Fibroblast of lung (primary cell): ENCODE measurements around the gene NFATC2. TPM values are rescaled to one million over a fixed set of nuclear protein-coding genes. Genes with fewer than 3 reads are reported as not detected.

ENCODE experiments used
- DNase-seq, 2 donors: peaks; one replicate each; pipeline versions ENCODE4 v3.0.0 to v3.0.0-alpha.2; 2010; ENCODE audit warnings: low read depth in 2 of 2
- H2AFZ ChIP-seq: 2 replicates; pipeline ENCODE4 v1.5.1; 2012; ENCODE audit warnings: low read length, control low read depth, inconsistent platforms
- H3K27ac ChIP-seq: 2 replicates; pipeline ENCODE4 v1.5.1; 2011; ENCODE audit warnings: low read length, control low read depth; ENCODE audit not compliant: insufficient read depth
- H3K27me3 ChIP-seq: 2 replicates; pipeline ENCODE4 v1.5.1; 2011; ENCODE audit warnings: mild to moderate bottlenecking, low read length; ENCODE audit not compliant: control insufficient read depth, insufficient read depth
- H3K36me3 ChIP-seq: 2 replicates; pipeline ENCODE4 v1.5.1; 2011; ENCODE audit warnings: low read length; ENCODE audit not compliant: control insufficient read depth, insufficient read depth
- H3K4me1 ChIP-seq: 2 replicates; pipeline ENCODE4 v1.5.1; 2011; ENCODE audit warnings: low read length; ENCODE audit not compliant: control insufficient read depth, insufficient read depth; ENCODE audit errors: extremely low read depth
- H3K4me2 ChIP-seq: 2 replicates; pipeline ENCODE4 v1.5.1; 2011; ENCODE audit warnings: low read length, control low read depth; ENCODE audit not compliant: insufficient read depth; ENCODE audit errors: extremely low read depth
- H3K4me3 ChIP-seq, 4 experiments: fragments of 200-600 bp in 1 of 4; sonication (generic) in 1 of 4; replicated peaks in 1 of 4; 2 replicates each; pipeline ENCODE4 v1.5.1; 2011 to 2016; ENCODE audit warnings: low read length in 4 of 4, low read depth in 3 of 4, mild to moderate bottlenecking in 3 of 4, control low read depth in 2 of 4, inconsistent platforms in 1 of 4, mixed read lengths in 1 of 4; ENCODE audit not compliant: insufficient read depth in 1 of 4; ENCODE audit errors: control extremely low read depth in 1 of 4
- H3K79me2 ChIP-seq: 2 replicates; pipeline ENCODE4 v1.5.1; 2012; ENCODE audit warnings: mild to moderate bottlenecking, low read length, inconsistent platforms; ENCODE audit not compliant: control insufficient read depth, insufficient read depth
- H3K9ac ChIP-seq: 2 replicates; pipeline ENCODE4 v1.5.1; 2011; ENCODE audit warnings: mild to moderate bottlenecking, low read length, control low read depth; ENCODE audit not compliant: insufficient read depth
- H3K9me3 ChIP-seq: 2 replicates; pipeline ENCODE4 v1.5.1; 2012; ENCODE audit warnings: low read depth, low read length; ENCODE audit not compliant: control insufficient read depth, insufficient read depth
- H4K20me1 ChIP-seq: 2 replicates; pipeline ENCODE4 v1.5.1; 2011; ENCODE audit warnings: low read length; ENCODE audit not compliant: control insufficient read depth, insufficient read depth; ENCODE audit errors: extremely low read depth
- EZH2 ChIP-seq: IDR thresholded peaks from 2 replicates; pipeline ENCODE4 v1.5.1; 2012; ENCODE audit warnings: low read length, control low read depth, mild to moderate bottlenecking; ENCODE audit errors: missing control alignments
- polyA plus RNA-seq, 2 donors: library from polyadenylated mRNA; depleted of rRNA in 1 of 2; stranded (reverse) in 1 of 2; unstranded in 1 of 2; fragments of >200 nt; gene quantifications; 2 replicates each; pipeline ENCODE4 v1.2.1, GENCODE V29; 2011 to 2012; ENCODE audit warnings: missing spikeins in 1 of 2
- total RNA-seq: library from RNA; depleted of rRNA; stranded (reverse); fragments of >200 nt; gene quantifications from 2 replicates; pipeline ENCODE4 v1.2.1, GENCODE V29; 2014
- TF ChIP-seq, protein P1 (sequence below), 2 donors: IDR thresholded peaks in 1 of 2; conservative IDR thresholded peaks in 1 of 2; 1 replicate in 1 of 2; 2 replicates in 1 of 2; pipeline ENCODE4 v1.5.1; 2011 to 2012; ENCODE audit warnings: low read length in 2 of 2, control low read depth in 1 of 2, inconsistent platforms in 1 of 2, low read depth in 1 of 2, mild to moderate bottlenecking in 1 of 2

The NFATC2 gene
- total and polyA plus RNA-seq, 2 donors (not counting 1 experiment from before 2014, with no cell fraction given): 0.50 to 1.2 TPM

DNA sequence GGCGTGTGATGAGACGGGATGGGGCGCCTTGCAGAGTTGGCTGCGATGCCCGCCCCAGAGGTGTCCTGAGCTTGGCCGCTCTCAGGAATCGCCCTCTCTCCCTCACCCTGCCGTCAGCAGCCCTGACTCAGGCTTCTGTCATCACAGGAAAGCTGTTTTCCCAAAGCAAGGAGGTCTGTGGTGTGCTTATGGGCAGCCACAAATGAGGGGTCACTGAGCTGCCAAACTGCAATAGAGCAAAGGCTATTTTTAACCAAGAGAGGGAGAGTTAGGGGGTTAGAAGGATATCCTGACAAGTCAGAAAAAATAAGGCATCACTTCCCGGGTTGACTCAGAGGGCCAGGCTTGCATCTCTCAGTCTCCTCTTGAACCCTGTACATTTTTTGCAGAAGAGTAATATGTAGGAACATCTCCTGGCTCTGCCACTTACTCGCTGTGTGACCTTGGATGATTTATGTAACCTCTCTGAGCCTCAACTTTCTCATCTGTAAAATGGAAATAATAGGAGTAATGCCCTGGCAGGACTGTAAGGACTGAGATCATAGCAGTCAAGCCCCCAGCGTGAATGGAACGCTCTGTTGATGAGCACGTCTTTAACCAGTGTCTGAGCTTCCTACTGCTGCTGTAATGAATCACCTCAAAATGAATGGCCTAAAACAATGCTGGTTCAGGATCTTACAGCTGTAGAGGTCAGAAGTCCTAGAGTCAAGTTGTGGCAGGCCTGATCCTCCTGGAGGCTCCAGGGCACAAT, 181.9 kb downstream of the NFATC2 start:
- TF ChIP-seq, protein P1, sequence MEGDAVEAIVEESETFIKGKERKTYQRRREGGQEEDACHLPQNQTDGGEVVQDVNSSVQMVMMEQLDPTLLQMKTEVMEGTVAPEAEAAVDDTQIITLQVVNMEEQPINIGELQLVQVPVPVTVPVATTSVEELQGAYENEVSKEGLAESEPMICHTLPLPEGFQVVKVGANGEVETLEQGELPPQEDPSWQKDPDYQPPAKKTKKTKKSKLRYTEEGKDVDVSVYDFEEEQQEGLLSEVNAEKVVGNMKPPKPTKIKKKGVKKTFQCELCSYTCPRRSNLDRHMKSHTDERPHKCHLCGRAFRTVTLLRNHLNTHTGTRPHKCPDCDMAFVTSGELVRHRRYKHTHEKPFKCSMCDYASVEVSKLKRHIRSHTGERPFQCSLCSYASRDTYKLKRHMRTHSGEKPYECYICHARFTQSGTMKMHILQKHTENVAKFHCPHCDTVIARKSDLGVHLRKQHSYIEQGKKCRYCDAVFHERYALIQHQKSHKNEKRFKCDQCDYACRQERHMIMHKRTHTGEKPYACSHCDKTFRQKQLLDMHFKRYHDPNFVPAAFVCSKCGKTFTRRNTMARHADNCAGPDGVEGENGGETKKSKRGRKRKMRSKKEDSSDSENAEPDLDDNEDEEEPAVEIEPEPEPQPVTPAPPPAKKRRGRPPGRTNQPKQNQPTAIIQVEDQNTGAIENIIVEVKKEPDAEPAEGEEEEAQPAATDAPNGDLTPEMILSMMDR (conservative IDR thresholded peaks at IDR 0.05 in 1 of 2, IDR thresholded peaks at IDR 0.05 in 1 of 2; ENCODE audit: low read depth in 1 of 2, low read length in 2 of 2): no peak
- TF ChIP-seq EZH2: no peak
- Histone ChIP-seq H3K9ac (no peak overlapping the region), H3K9me3 (no peaks in the 10 kb centered on the region), H3K27me3 (no peaks in the 10 kb centered on the region), H4K20me1 (no peaks in the 10 kb centered on the region), H3K79me2 (no peaks in the 10 kb centered on the region), H3K4me3 (no peak overlapping the region), H3K4me2 (peak overlapping the region; percentile 54), H3K36me3 (no peaks in the 10 kb centered on the region), H3K27ac (peak overlapping the region; percentile 75), H3K4me1 (peaks cover 9% of the 10 kb centered on the region), H2AFZ (no peak overlapping the region)
- DNase-seq: peak; percentile 98 to 100

GRCh38 chr20:51359947-51360346, 182.6 kb downstream of the NFATC2 start:
- peak overlapping the region; percentile 53 for H3K9ac ChIP-seq
- no peak for TF ChIP-seq EZH2
- TF ChIP-seq, protein P1 (conservative IDR thresholded peaks at IDR 0.05 in 1 of 2, IDR thresholded peaks at IDR 0.05 in 1 of 2; ENCODE audit: low read depth in 1 of 2, low read length in 2 of 2): no peak
- peak overlapping the region; percentile 54 for H3K4me2 ChIP-seq

DNA sequence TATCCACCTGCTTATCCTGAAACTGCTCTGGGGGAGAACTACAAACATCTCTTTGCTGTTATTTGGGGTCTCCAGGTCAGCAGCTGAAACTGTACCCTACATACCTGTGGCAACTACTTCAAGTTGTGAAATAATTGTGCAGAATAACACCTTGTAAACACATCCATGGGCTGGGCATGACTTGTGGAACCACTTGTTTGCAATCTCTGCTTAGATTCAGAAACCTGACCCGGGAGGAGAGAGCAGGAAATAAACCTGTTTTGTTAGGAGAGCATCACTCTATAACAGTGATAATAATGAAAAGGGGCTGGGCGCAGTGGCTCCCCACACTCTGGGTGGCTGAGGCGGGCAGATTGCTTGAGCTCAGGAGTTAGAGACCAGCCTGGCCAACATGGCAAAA, 183.1 kb downstream of the NFATC2 start:
- Histone ChIP-seq H3K4me2 (no peak overlapping the region), H3K27ac (no peak overlapping the region), H3K36me3 (no peaks in the 10 kb centered on the region), H2AFZ (no peak overlapping the region), H4K20me1 (no peaks in the 10 kb centered on the region), H3K4me3 (no peak overlapping the region), H3K4me1 (peaks cover 9% of the 10 kb centered on the region), H3K79me2 (no peaks in the 10 kb centered on the region), H3K9me3 (no peaks in the 10 kb centered on the region), H3K9ac (no peak overlapping the region), H3K27me3 (no peaks in the 10 kb centered on the region)
- TF ChIP-seq EZH2: no peak
- TF ChIP-seq, protein P1 (conservative IDR thresholded peaks at IDR 0.05 in 1 of 2, IDR thresholded peaks at IDR 0.05 in 1 of 2; ENCODE audit: low read depth in 1 of 2, low read length in 2 of 2): no peak
- DNase-seq: no peak

More at GRCh38 chr20:51359947-51360346, 182.6 kb downstream of the NFATC2 start:
- DNase-seq: peak in 1 of 2 donors; percentile 34
- Histone ChIP-seq H2AFZ (no peak overlapping the region), H4K20me1 (no peaks in the 10 kb centered on the region), H3K9me3 (no peaks in the 10 kb centered on the region), H3K27ac (peak overlapping the region; percentile 75), H3K4me3 (no peak overlapping the region), H3K79me2 (no peaks in the 10 kb centered on the region), H3K4me1 (peaks cover 6% of the 10 kb centered on the region), H3K27me3 (no peaks in the 10 kb centered on the region), H3K36me3 (no peaks in the 10 kb centered on the region)
